ENCODE data around the gene RAB13. TPM values are rescaled to one million over a fixed set of nuclear protein-coding genes. Genes with fewer than 3 reads are reported as not detected.

RAB13 gene
- total and polyA plus RNA-seq, 2 of the 8 experiments (the other 6 are each of a cell fraction or from before 2014, with no cell fraction given): 70.5 to 157 TPM

- TF ChIP-seq JUND (IDR thresholded peaks at IDR 0.05; ENCODE audit: low read length) (no peak), HDAC2 (IDR thresholded peaks at IDR 0.05; ENCODE audit: borderline replicate concordance in 1 of 2, low read depth in 2 of 2, low read length in 2 of 2) (peak in 1 of 2 experiments; percentile 52; a peak in 1 of 4 replicates), SIN3A (conservative IDR thresholded peaks at IDR 0.05 in 1 of 2, IDR thresholded peaks at IDR 0.05 in 1 of 2; ENCODE audit: low read depth in 1 of 2, low read length in 2 of 2) (peak in 1 of 2 experiments; percentile 21; a peak in 2 of 4 replicates), NANOG (IDR thresholded peaks at IDR 0.05; ENCODE audit: insufficient read depth, low read depth, low read length, poor library complexity, severe bottlenecking) (no peak), ATF2 (IDR thresholded peaks at IDR 0.05; ENCODE audit: low read length) (no peak), MAX (IDR thresholded peaks at IDR 0.05) (0 out of 2 replicates have a peak, but pooled peaks have one; percentile 43), BRCA1 (IDR thresholded peaks at IDR 0.05; ENCODE audit: low read depth, low read length) (no peak), POLR2A (IDR thresholded peaks at IDR 0.05; ENCODE audit: control extremely low read depth in 1 of 2, low read depth in 2 of 2, low read length in 2 of 2) (peak in 1 of 2 experiments; percentile 81; a peak in 2 of 3 replicates), ATF3 (IDR thresholded peaks at IDR 0.05; ENCODE audit: insufficient read depth, low read depth, low read length) (no peak), TEAD4 (IDR thresholded peaks at IDR 0.05; ENCODE audit: low read depth, low read length) (peak; percentile 94)
Measured at GRCh38 chr1:153963850-153964331, 22.2 kb downstream of the RAB13 start (continued).

Measured in H1 (cell line).